HEK293 (cell line): ENCODE results near the gene CDCP2.

Source experiments
- CTCF ChIA-PET: fragments of 350-600 bp; formaldehyde crosslinking; extraction: SDS; loops from one replicate; lab custom pipeline; 2021; ENCODE audit warnings: antibody characterized with exemption; lab: Yijun Ruan, JAX
- POLR2A ChIA-PET: fragments of 300-600 bp; formaldehyde crosslinking; extraction: SDS; loops from one replicate; lab custom pipeline; 2020; ENCODE audit warnings: antibody characterized with exemption, inconsistent platforms; lab: Yijun Ruan, JAX
- H3K27ac ChIP-seq: fragments of 200-500 bp; sonication (Bioruptor generic); 2 replicates; pipeline ENCODE4 v1.5.1; 2014; ENCODE audit warnings: low read depth, low read length, control low read depth, inconsistent platforms; ENCODE audit errors: extremely low read depth
- H3K36me3 ChIP-seq, 2 experiments: fragments of 200-500 bp in 1 of 2; sonication (Bioruptor generic) in 1 of 2; 1 replicate in 1 of 2; 2 replicates in 1 of 2; pipeline ENCODE4 v1.5.1; 2014 to 2017; ENCODE audit warnings: inconsistent platforms in 2 of 2, low read length in 2 of 2; ENCODE audit not compliant: control insufficient read depth in 2 of 2, insufficient read depth in 1 of 2
- H3K4me1 ChIP-seq: fragments of 200-500 bp; sonication (Bioruptor generic); 2 replicates; pipeline ENCODE4 v1.5.1; 2014; ENCODE audit warnings: mild to moderate bottlenecking, low read length, inconsistent platforms; ENCODE audit not compliant: control insufficient read depth, insufficient read depth
- H3K4me3 ChIP-seq: 2 replicates; pipeline ENCODE4 v1.5.1; 2011; ENCODE audit warnings: low read depth, mild to moderate bottlenecking, control low read depth, low read length, moderate library complexity
- H3K9me3 ChIP-seq: fragments of 200-500 bp; sonication (Bioruptor generic); 2 replicates; pipeline ENCODE4 v1.5.1; 2014; ENCODE audit warnings: low read depth, low read length, inconsistent platforms; ENCODE audit not compliant: control insufficient read depth, insufficient read depth
- BCL11A ChIP-seq: fragments of 450-650 bp; formaldehyde crosslinking; IDR thresholded peaks from 2 replicates; pipeline ENCODE4 v1.5.1; 2016; ENCODE audit warnings: low read depth, missing biosample characterization, missing genetic modification characterization
- HOXA7 ChIP-seq: sonication (generic); formaldehyde crosslinking; IDR thresholded peaks from 2 replicates; pipeline ENCODE4 v1.8.1; 2022; ENCODE audit warnings: missing genetic modification reagents, borderline replicate concordance
- KLF7 ChIP-seq: fragments of 450-650 bp; formaldehyde crosslinking; IDR thresholded peaks from 2 replicates; pipeline ENCODE4 v1.5.1; 2016; ENCODE audit warnings: missing biosample characterization, missing genetic modification characterization, borderline replicate concordance
- KLF9 ChIP-seq: fragments of 450-650 bp; formaldehyde crosslinking; IDR thresholded peaks from 2 replicates; pipeline ENCODE4 v1.5.1; 2016; ENCODE audit warnings: missing biosample characterization, missing genetic modification characterization, low read depth
- SP2 ChIP-seq: fragments of 450-650 bp; formaldehyde crosslinking; IDR thresholded peaks from 2 replicates; pipeline ENCODE4 v1.5.1; 2016; ENCODE audit warnings: missing biosample characterization, missing genetic modification characterization
- TRIM28 ChIP-seq: IDR thresholded peaks from 2 replicates; pipeline ENCODE4 v1.6.1; 2011; ENCODE audit warnings: low read length, control low read depth, borderline replicate concordance
- ZBTB17 ChIP-seq: fragments of 450-650 bp; formaldehyde crosslinking; IDR thresholded peaks from 2 replicates; pipeline ENCODE4 v1.5.1; 2016; ENCODE audit warnings: missing biosample characterization, missing genetic modification characterization
- ZBTB20 ChIP-seq: fragments of 450-650 bp; formaldehyde crosslinking; IDR thresholded peaks from 2 replicates; pipeline ENCODE4 v1.5.1; 2016; ENCODE audit warnings: missing biosample characterization, missing genetic modification characterization
- ZBTB48 ChIP-seq: fragments of 450-650 bp; formaldehyde crosslinking; IDR thresholded peaks from 2 replicates; pipeline ENCODE4 v1.5.1; 2016; ENCODE audit warnings: missing biosample characterization, missing genetic modification characterization
- ZNF132 ChIP-seq: fragments of 450-650 bp; formaldehyde crosslinking; IDR thresholded peaks from 2 replicates; pipeline ENCODE4 v1.5.1; 2017; ENCODE audit warnings: missing biosample characterization, missing genetic modification characterization, borderline replicate concordance
- ZNF133 ChIP-seq: fragments of 450-650 bp; formaldehyde crosslinking; IDR thresholded peaks from 2 replicates; pipeline ENCODE4 v1.5.1; 2016; ENCODE audit warnings: missing biosample characterization, missing genetic modification characterization
- ZNF202 ChIP-seq: fragments of 450-650 bp; formaldehyde crosslinking; IDR thresholded peaks from 2 replicates; pipeline ENCODE4 v1.5.1; 2016; ENCODE audit warnings: missing biosample characterization, missing genetic modification characterization, borderline replicate concordance
- ZNF211 ChIP-seq: fragments of 450-650 bp; formaldehyde crosslinking; IDR thresholded peaks from 2 replicates; pipeline ENCODE4 v1.5.1; 2016; ENCODE audit warnings: low read depth, missing biosample characterization, missing genetic modification characterization
- ZNF311 ChIP-seq: fragments of 450-650 bp; formaldehyde crosslinking; IDR thresholded peaks from 2 replicates; pipeline ENCODE4 v1.5.1; 2017; ENCODE audit warnings: missing biosample characterization, missing genetic modification characterization, borderline replicate concordance
- ZNF341 ChIP-seq: fragments of 450-650 bp; formaldehyde crosslinking; IDR thresholded peaks from 2 replicates; pipeline ENCODE4; 2016; ENCODE audit warnings: low read depth, missing biosample characterization, missing genetic modification characterization
- ZNF366 ChIP-seq: fragments of 450-650 bp; formaldehyde crosslinking; conservative IDR thresholded peaks from 2 replicates; pipeline ENCODE4 v1.5.1; 2016; ENCODE audit warnings: missing biosample characterization, missing genetic modification characterization
- ZNF544 ChIP-seq: fragments of 450-650 bp; formaldehyde crosslinking; IDR thresholded peaks from 2 replicates; pipeline ENCODE4 v1.5.0; 2017; ENCODE audit warnings: missing biosample characterization, missing genetic modification characterization
- ZNF777 ChIP-seq: fragments of 450-650 bp; formaldehyde crosslinking; IDR thresholded peaks from 2 replicates; pipeline ENCODE4 v1.5.1; 2017; ENCODE audit warnings: missing biosample characterization, missing genetic modification characterization, borderline replicate concordance
- TF ChIP-seq, protein P1 (sequence below): fragments of 450-650 bp; formaldehyde crosslinking; optimal IDR thresholded peaks from 2 replicates; pipeline ENCODE3; 2016; ENCODE audit warnings: missing biosample characterization, mild to moderate bottlenecking, missing genetic modification characterization
- TF ChIP-seq, protein P2 (sequence below): fragments of 450-650 bp; formaldehyde crosslinking; IDR thresholded peaks from 2 replicates; pipeline ENCODE4 v1.5.1; 2016; ENCODE audit warnings: missing biosample characterization, missing genetic modification characterization
- TF ChIP-seq, protein P3 (sequence below): fragments of 450-650 bp; formaldehyde crosslinking; IDR thresholded peaks from 2 replicates; pipeline ENCODE4 v1.5.1; 2017; ENCODE audit warnings: missing biosample characterization, missing genetic modification characterization

Gene CDCP2

DNA sequence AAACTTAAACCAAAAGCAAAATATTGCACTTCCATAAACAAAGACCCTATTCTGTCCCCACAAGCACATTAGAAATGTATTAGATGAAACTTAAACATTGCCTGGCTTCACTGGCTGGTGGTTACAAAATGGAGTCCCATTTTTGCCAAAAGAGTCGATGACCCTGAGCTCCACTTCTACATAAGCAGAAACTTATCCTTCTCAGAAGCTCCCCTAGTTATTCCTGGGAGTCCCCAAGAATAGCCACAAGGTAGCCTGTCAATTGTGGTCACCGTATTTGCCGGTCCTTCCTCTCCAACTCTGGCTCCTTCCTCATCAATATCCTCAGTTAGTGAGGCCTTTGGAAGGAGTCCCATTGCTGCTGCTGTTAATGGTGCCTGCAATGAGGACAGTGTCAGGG, 37.3 kb downstream of the CDCP2 start:
- ChIA-PET POLR2A (no interaction called here), CTCF (interaction anchor here (0.6 to 2.9 kb wide), 4 partner anchors 10 to 262 kb away, joined by 3 to 12 read pairs (median 4); no protein-coding TSS in a partner anchor)
- Histone ChIP-seq H3K4me3 (no peak overlapping the region), H3K36me3 (no peaks in the 10 kb centered on the region), H3K4me1 (no peaks in the 10 kb centered on the region), H3K27ac (no peak overlapping the region), H3K9me3 (no peaks in the 10 kb centered on the region)
- TF ChIP-seq ZNF133 (tag by site-specific recombination) (peak; percentile 69), KLF7 (no peak), ZNF202 (tag by site-specific recombination) (no peak)

DNA sequence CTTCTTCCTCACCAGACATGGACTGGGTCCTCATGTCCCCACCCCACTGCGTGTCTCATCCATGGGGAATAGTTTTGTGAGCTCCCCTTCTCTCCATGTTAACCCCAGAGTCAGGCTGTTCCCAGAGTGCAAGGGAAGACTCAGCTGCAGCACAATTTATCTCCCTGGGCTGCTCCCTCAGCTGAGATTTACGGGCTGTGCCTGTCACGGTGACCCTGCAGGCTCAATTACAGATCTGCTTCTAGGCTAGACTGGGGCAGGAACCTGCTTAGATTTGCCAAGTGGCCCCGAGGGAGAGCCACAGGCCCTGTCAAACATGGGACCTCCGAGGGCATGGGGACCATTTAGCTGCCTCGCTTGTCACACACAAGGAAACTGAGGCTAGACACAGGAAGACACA, 37.8 kb downstream of the CDCP2 start:
- H3K27ac ChIP-seq = no peak overlapping the region
- H3K4me1 ChIP-seq = no peaks in the 10 kb centered on the region
- CTCF ChIA-PET = interaction anchor here (0.6 to 2.9 kb wide), 5 partner anchors 11 to 155 kb away, joined by 3 to 12 read pairs (median 5); no protein-coding TSS in a partner anchor
- H3K4me3 ChIP-seq = no peak overlapping the region
- POLR2A ChIA-PET = no interaction called here
- no peaks in the 10 kb centered on the region for H3K36me3 ChIP-seq
- H3K9me3 ChIP-seq = no peaks in the 10 kb centered on the region
- TF ChIP-seq, protein P1, sequence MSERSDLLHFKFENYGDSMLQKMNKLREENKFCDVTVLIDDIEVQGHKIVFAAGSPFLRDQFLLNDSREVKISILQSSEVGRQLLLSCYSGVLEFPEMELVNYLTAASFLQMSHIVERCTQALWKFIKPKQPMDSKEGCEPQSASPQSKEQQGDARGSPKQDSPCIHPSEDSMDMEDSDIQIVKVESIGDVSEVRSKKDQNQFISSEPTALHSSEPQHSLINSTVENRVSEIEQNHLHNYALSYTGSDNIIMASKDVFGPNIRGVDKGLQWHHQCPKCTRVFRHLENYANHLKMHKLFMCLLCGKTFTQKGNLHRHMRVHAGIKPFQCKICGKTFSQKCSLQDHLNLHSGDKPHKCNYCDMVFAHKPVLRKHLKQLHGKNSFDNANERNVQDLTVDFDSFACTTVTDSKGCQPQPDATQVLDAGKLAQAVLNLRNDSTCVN (tag by site-specific recombination) = no peak
- peak; percentile 15; the same call in 1 of the 2 replicates for TF ChIP-seq TRIM28
- no peak for TF ChIP-seq ZNF366 (tag by site-specific recombination)
- TF ChIP-seq ZBTB20 = 0 out of 2 replicates have a peak, but pooled peaks have one; percentile 32
- TF ChIP-seq, protein P2, sequence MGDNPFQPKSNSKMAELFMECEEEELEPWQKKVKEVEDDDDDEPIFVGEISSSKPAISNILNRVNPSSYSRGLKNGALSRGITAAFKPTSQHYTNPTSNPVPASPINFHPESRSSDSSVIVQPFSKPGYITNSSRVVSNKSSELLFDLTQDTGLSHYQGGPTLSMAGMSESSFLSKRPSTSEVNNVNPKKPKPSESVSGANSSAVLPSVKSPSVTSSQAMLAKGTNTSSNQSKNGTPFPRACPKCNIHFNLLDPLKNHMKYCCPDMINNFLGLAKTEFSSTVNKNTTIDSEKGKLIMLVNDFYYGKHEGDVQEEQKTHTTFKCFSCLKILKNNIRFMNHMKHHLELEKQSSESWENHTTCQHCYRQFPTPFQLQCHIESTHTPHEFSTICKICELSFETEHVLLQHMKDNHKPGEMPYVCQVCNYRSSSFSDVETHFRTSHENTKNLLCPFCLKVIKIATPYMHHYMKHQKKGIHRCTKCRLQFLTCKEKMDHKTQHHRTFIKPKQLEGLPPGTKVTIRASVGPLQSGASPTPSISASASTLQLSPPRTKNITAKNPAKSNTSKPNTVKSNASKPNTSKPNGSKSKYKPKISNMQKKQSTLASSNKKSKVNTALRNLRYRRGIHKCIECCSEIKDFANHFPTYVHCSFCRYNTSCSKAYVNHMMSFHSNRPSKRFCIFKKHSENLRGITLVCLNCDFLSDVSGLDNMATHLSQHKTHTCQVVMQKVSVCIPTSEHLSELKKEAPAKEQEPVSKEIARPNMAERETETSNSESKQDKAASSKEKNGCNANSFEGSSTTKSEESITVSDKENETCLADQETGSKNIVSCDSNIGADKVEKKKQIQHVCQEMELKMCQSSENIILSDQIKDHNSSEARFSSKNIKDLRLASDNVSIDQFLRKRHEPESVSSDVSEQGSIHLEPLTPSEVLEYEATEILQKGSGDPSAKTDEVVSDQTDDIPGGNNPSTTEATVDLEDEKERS (tag by site-specific recombination) = no peak
- peak; percentile 64 for TF ChIP-seq ZNF341 (tag by site-specific recombination)
- TF ChIP-seq ZBTB17 (tag by site-specific recombination) = 0 out of 2 replicates have a peak, but pooled peaks have one; percentile 26
- no peak for TF ChIP-seq ZNF777 (tag by site-specific recombination)
- TF ChIP-seq, protein P3, sequence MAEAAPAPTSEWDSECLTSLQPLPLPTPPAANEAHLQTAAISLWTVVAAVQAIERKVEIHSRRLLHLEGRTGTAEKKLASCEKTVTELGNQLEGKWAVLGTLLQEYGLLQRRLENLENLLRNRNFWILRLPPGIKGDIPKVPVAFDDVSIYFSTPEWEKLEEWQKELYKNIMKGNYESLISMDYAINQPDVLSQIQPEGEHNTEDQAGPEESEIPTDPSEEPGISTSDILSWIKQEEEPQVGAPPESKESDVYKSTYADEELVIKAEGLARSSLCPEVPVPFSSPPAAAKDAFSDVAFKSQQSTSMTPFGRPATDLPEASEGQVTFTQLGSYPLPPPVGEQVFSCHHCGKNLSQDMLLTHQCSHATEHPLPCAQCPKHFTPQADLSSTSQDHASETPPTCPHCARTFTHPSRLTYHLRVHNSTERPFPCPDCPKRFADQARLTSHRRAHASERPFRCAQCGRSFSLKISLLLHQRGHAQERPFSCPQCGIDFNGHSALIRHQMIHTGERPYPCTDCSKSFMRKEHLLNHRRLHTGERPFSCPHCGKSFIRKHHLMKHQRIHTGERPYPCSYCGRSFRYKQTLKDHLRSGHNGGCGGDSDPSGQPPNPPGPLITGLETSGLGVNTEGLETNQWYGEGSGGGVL (tag by site-specific recombination) = no peak

DNA sequence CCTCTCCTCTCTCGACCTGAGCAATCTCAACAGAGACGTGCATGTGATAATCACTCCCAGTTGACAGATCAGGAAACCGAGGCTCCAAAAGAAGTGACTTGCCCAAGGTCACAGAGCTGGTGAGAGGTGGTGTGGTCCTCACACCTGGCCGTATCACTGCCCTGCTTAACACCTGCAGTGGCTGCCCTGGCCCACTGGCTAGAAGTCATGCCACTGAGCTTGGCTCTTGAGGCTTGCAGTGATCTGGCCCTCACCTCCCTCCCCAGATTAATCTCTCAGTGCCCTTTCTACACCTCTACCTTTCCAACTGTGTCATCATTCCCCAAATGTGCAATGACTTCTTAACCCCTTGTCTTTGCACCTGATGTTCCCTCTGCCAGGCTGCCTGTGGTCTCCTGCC, 38.8 kb downstream of the CDCP2 start:
- Histone ChIP-seq H3K27ac (no peak overlapping the region), H3K36me3 (no peaks in the 10 kb centered on the region), H3K9me3 (no peaks in the 10 kb centered on the region)
- POLR2A ChIA-PET = no interaction called here
- CTCF ChIA-PET = interaction anchor here (0.6 to 2.9 kb wide), 5 partner anchors 9 to 121 kb away, joined by 3 to 12 read pairs (median 5); no protein-coding TSS in a partner anchor
- TF ChIP-seq SP2 (no peak), ZNF132 (no peak), BCL11A (no peak), ZNF311 (tag by site-specific recombination) (no peak), ZBTB48 (no peak), KLF9 (no peak), ZNF211 (tag by site-specific recombination) (no peak), ZNF544 (tag by site-specific recombination) (no peak), HOXA7 (CRISPR knock-in tag) (no peak)
- TF ChIP-seq, all 188 proteins: peak for 0
- H3K4me1 ChIP-seq = no peaks in the 10 kb centered on the region
- H3K4me3 ChIP-seq = no peak overlapping the region
